Activated naive CD4-positive, alpha-beta T cell treated with anti-CD3 and anti-CD28 coated beads, Interleukin-2, amount 10 ng/mL, durations not matched to agents 7 days and 5 days (primary cell): Measurements from ENCODE around the gene ASIP.

Source experiments
- CTCF ChIA-PET: fragments of 350-600 bp; sonication (Branson Sonifier 250); formaldehyde crosslinking; loops from one replicate; lab custom pipeline; 2021; ENCODE audit warnings: antibody characterized with exemption; lab: Charles Lee
- DNase-seq: peaks from one replicate; pipeline ENCODE4 v3.0.0-alpha.2; 2020
- H3K27ac Mint-ChIP-seq: one replicate; pipeline ENCODE4 v1.8.0; 2021; ENCODE audit warnings: mild to moderate bottlenecking, moderate library complexity, mixed read lengths
- H3K27me3 Mint-ChIP-seq: one replicate; pipeline ENCODE4 v1.8.0; 2021; ENCODE audit warnings: mild to moderate bottlenecking, mixed read lengths
- H3K36me3 Mint-ChIP-seq: one replicate; pipeline ENCODE4 v1.8.0; 2021; ENCODE audit warnings: mixed read lengths
- H3K4me1 Mint-ChIP-seq: one replicate; pipeline ENCODE4 v1.8.0; 2021; ENCODE audit warnings: mixed read lengths
- H3K4me3 Mint-ChIP-seq: one replicate; pipeline ENCODE4 v1.8.0; 2021; ENCODE audit warnings: mild to moderate bottlenecking, moderate library complexity, mixed read lengths
- H3K9me3 Mint-ChIP-seq: one replicate; pipeline ENCODE4 v1.8.0; 2021; ENCODE audit warnings: mixed read lengths

Gene ASIP

GRCh38 chr20:34316196-34316814 is 75.1 kb downstream of the ASIP start:
- peaks cover 44% of the 10 kb centered on the region for H3K27me3 Mint-ChIP-seq
- DNase-seq = no peak
- H3K9me3 Mint-ChIP-seq = no peaks in the 10 kb centered on the region
- no peak overlapping the region for H3K27ac Mint-ChIP-seq
- no peak overlapping the region for H3K4me3 Mint-ChIP-seq
- no peaks in the 10 kb centered on the region for H3K36me3 Mint-ChIP-seq
- H3K4me1 Mint-ChIP-seq = peaks cover 13% of the 10 kb centered on the region
- CTCF ChIA-PET = interaction anchor here (1.7 kb wide), 1 partner anchor 134 kb away, joined by 3 read pairs; no protein-coding TSS in a partner anchor
